GDM1 (cell line): ENCODE measurements around the gene CCR5AS.
"Not testable (repeated sequence)": the region's sequence is repeated elsewhere in the genome, so short reads cannot be mapped to it uniquely, and the experiment has no call there.

ENCODE experiments used
- DNase-seq: peaks from one replicate; lab custom pipeline; 2025; lab: John Stamatoyannopoulos, UW

CCR5AS gene

GRCh38 chr3:46356276-46356675 lies 50.6 kb downstream of the CCR5AS start:
- DNase-seq, result no peak

GRCh38 chr3:46354984-46355383 lies 51.9 kb downstream of the CCR5AS start:
- no peak for DNase-seq

GRCh38 chr3:46354478-46354877 lies 52.4 kb downstream of the CCR5AS start:
- DNase-seq, result no peak

GRCh38 chr3:46353647-46354410 lies 53.0 kb downstream of the CCR5AS start, which contains the start of gene CCR2:
Gene CCR2 (plus strand): TSS chr3:46354111. CDS start chr3:46357528, 3,417 bp downstream.
- no peak for DNase-seq

- DNase-seq, result no peak
Measured at GRCh38 chr3:46353090-46353489, 53.8 kb downstream of the CCR5AS start.

- DNase-seq, result no peak
Measured at GRCh38 chr3:46351646-46352045, 55.2 kb downstream of the CCR5AS start.

GRCh38 chr3:46350262-46350565 lies 56.7 kb downstream of the CCR5AS start:
- no peak for DNase-seq

GRCh38 chr3:46349484-46350261 lies 57.2 kb downstream of the CCR5AS start:
- peak; percentile 44 for DNase-seq

- peak; percentile 52 for DNase-seq
Measured at GRCh38 chr3:46348823-46349482, 57.9 kb downstream of the CCR5AS start.

- no peak for DNase-seq
Measured at GRCh38 chr3:46344476-46344875, 62.4 kb downstream of the CCR5AS start.

GRCh38 chr3:46338840-46339239 lies 68.0 kb downstream of the CCR5AS start:
- no peak for DNase-seq

- DNase-seq, result no peak
Measured at GRCh38 chr3:46337911-46338310, 69.0 kb downstream of the CCR5AS start.

- DNase-seq, result no peak
Measured at GRCh38 chr3:46335541-46335940, 71.3 kb downstream of the CCR5AS start.

GRCh38 chr3:46334741-46335478 lies 72.0 kb downstream of the CCR5AS start:
- DNase-seq, result no peak

- not testable (repeated sequence) for DNase-seq
Measured at GRCh38 chr3:46330676-46331075, 76.2 kb downstream of the CCR5AS start.

- DNase-seq, result no peak
Measured at GRCh38 chr3:46325645-46326300, 81.1 kb downstream of the CCR5AS start.

GRCh38 chr3:46324036-46324435 lies 82.8 kb downstream of the CCR5AS start:
- DNase-seq, result no peak

GRCh38 chr3:46321461-46322104 lies 85.3 kb downstream of the CCR5AS start:
- no peak for DNase-seq

- DNase-seq, result no peak
Measured at GRCh38 chr3:46318207-46318927, 88.5 kb downstream of the CCR5AS start.

GRCh38 chr3:46316206-46316605 lies 90.7 kb downstream of the CCR5AS start:
- no peak for DNase-seq
